Liver (tissue), 9 donors: Measurements from ENCODE around the gene CRISPLD2. TPM values are rescaled to one million over a fixed set of nuclear protein-coding genes. Genes with fewer than 3 reads are reported as not detected.

Experiments
- DNase-seq: peaks from one replicate; pipeline ENCODE4 v3.0.0-alpha.2; 2017; ENCODE audit warnings: low spot score
- H3K27ac ChIP-seq, 2 donors: one replicate each; pipeline ENCODE4 v1.7.0; 2013; ENCODE audit warnings: inconsistent platforms in 2 of 2, low read length in 2 of 2, control low read depth in 1 of 2, low read depth in 1 of 2, mild to moderate bottlenecking in 1 of 2
- H3K27me3 ChIP-seq, 4 donors: one replicate each; pipeline versions ENCODE4 v1.6.1 to v1.7.0; 2013; ENCODE audit warnings: low read length in 3 of 4, inconsistent platforms in 1 of 4, mild to moderate bottlenecking in 1 of 4, moderate library complexity in 1 of 4; ENCODE audit not compliant: control insufficient read depth in 4 of 4, insufficient read depth in 4 of 4
- H3K36me3 ChIP-seq, 4 donors: one replicate each; pipeline versions ENCODE4 v1.6.1 to v1.7.0; 2013; ENCODE audit warnings: low read length in 3 of 4, mild to moderate bottlenecking in 3 of 4, low read depth in 1 of 4, moderate library complexity in 1 of 4; ENCODE audit not compliant: control insufficient read depth in 4 of 4, insufficient read depth in 3 of 4
- H3K4me1 ChIP-seq, 4 donors: one replicate each; pipeline versions ENCODE4 v1.6.1 to v1.7.0; 2013; ENCODE audit warnings: low read length in 3 of 4, mild to moderate bottlenecking in 3 of 4, moderate library complexity in 1 of 4; ENCODE audit not compliant: control insufficient read depth in 4 of 4, insufficient read depth in 4 of 4
- H3K4me3 ChIP-seq, 3 donors: one replicate each; pipeline versions ENCODE4 v1.6.1 to v1.7.0; 2013; ENCODE audit warnings: low read length in 3 of 3, control low read depth in 1 of 3, low read depth in 1 of 3, mild to moderate bottlenecking in 1 of 3
- H3K9ac ChIP-seq, 2 donors: one replicate each; pipeline ENCODE4 v1.7.0; 2013; ENCODE audit warnings: low read length in 2 of 2, mild to moderate bottlenecking in 2 of 2, moderate library complexity in 2 of 2, control low read depth in 1 of 2, low read depth in 1 of 2
- H3K9me3 ChIP-seq, 4 donors: one replicate each; pipeline versions ENCODE4 v1.6.1 to v1.7.0; 2013; ENCODE audit warnings: low read length in 3 of 4; ENCODE audit not compliant: control insufficient read depth in 4 of 4
- CTCF ChIP-seq: fragments of 150-350 bp; IDR thresholded peaks from 2 replicates; pipeline ENCODE4 v1.5.1; 2017; ENCODE audit warnings: improper control_type of control experiment, low read depth, low read length; ENCODE audit not compliant: missing input control
- FOXA1 ChIP-seq: IDR thresholded peaks from 2 replicates; pipeline ENCODE4 v1.6.1; 2016; ENCODE audit warnings: antibody characterized with exemption
- GABPA ChIP-seq, 2 donors: IDR thresholded peaks in 1 of 2; conservative IDR thresholded peaks in 1 of 2; 2 replicates each; pipeline ENCODE4 v1.6.1; 2016; ENCODE audit warnings: antibody characterized with exemption in 2 of 2, mild to moderate bottlenecking in 1 of 2, moderate library complexity in 1 of 2
- HNF4A ChIP-seq, 2 donors: conservative IDR thresholded peaks; 2 replicates each; pipeline ENCODE4 v1.6.1; 2016; ENCODE audit warnings: antibody characterized with exemption in 2 of 2, mild to moderate bottlenecking in 2 of 2
- NR2F2 ChIP-seq: IDR thresholded peaks from 2 replicates; pipeline ENCODE4 v1.6.1; 2016; ENCODE audit warnings: antibody characterized with exemption
- RAD21 ChIP-seq, 2 donors: IDR thresholded peaks; 2 replicates each; pipeline ENCODE4 v1.6.1; 2016; ENCODE audit warnings: antibody characterized with exemption in 2 of 2, mild to moderate bottlenecking in 2 of 2
- REST ChIP-seq: IDR thresholded peaks from 2 replicates; pipeline ENCODE4 v1.6.1; 2016; ENCODE audit warnings: antibody characterized with exemption, mild to moderate bottlenecking
- RXRA ChIP-seq, 2 donors: IDR thresholded peaks; 2 replicates each; pipeline ENCODE4 v1.6.1; 2017 to 2018; ENCODE audit warnings: antibody characterized with exemption in 2 of 2, mild to moderate bottlenecking in 1 of 2
- SP1 ChIP-seq: IDR thresholded peaks from 2 replicates; pipeline ENCODE4 v1.6.1; 2018; ENCODE audit warnings: antibody characterized with exemption, mild to moderate bottlenecking
- YY1 ChIP-seq: IDR thresholded peaks from 2 replicates; pipeline ENCODE4 v1.6.1; 2016; ENCODE audit warnings: antibody characterized with exemption, mild to moderate bottlenecking
- ZBTB33 ChIP-seq: IDR thresholded peaks from 2 replicates; pipeline ENCODE4 v1.6.1; 2016; ENCODE audit warnings: antibody characterized with exemption
- WGBS: extraction: QIAGEN DNeasy Blood & Tissue Kit; methylation state at CpG from one replicate; pipeline ENCODE4 v1.1.7; 2013; 5-methylcytosine and 5-hydroxymethylcytosine counted together
- polyA plus RNA-seq, 2 donors: library from polyadenylated mRNA; stranded (reverse) in 1 of 2; unstranded in 1 of 2; fragments of 200-250 nt in 1 of 2; fragments of >200 nt in 1 of 2; fragmentation: Nextera tagmentation in 1 of 2; extraction: Ambion mirVana in 1 of 2; gene quantifications; one replicate each; pipeline versions ENCODE4 v1.2.1 to v1.2.3, GENCODE V29; 2013 to 2015
- total RNA-seq, 2 donors: library from RNA; depleted of rRNA; stranded (reverse); fragments of >200 nt; gene quantifications; one replicate each; pipeline ENCODE4 v1.2.3, GENCODE V29; 2014
- donor health status: healthy.
- donor health status: healthy.
- donor health status: healthy.
- donor health status: healthy.
- donor health status: healthy.

CRISPLD2 gene
- total and polyA plus RNA-seq, 4 donors: 2.6 to 14.8 (median 4.1) TPM

GRCh38 chr16:84947022-84947421, 127.2 kb downstream of the CRISPLD2 start:
- Histone ChIP-seq H3K9ac (no peak overlapping the region), H3K27ac (no peak overlapping the region), H3K9me3 (no peaks in the 10 kb centered on the region), H3K4me1 (peaks cover 0 to 15% (median 4%) of the 10 kb centered on the region in 4 donors), H3K27me3 (no peaks in the 10 kb centered on the region), H3K4me3 (no peak overlapping the region), H3K36me3 (no peaks in the 10 kb centered on the region)
- DNase-seq: no peak
- TF ChIP-seq FOXA1 (no peak), NR2F2 (no peak), YY1 (no peak), HNF4A (conservative IDR thresholded peaks at IDR 0.05) (no peak), RAD21 (IDR thresholded peaks at IDR 0.05) (no peak), GABPA (IDR thresholded peaks at IDR 0.05 in 1 of 2, conservative IDR thresholded peaks at IDR 0.05 in 1 of 2) (no peak), ZBTB33 (no peak), CTCF (no peak)
- 65% methylated on average over 9 of the region's 9 CpGs for WGBS

GRCh38 chr16:84947996-84948850, 128.4 kb downstream of the CRISPLD2 start:
- peaks cover 0 to 22% (median 7%) of the 10 kb centered on the region in 4 donors for H3K4me1 ChIP-seq
- peak; percentile 68 for DNase-seq
- H3K36me3 ChIP-seq: no peaks in the 10 kb centered on the region
- H3K27ac ChIP-seq: peak overlapping the region in 1 of 2 donors; percentile 56
- no peak overlapping the region for H3K4me3 ChIP-seq
- peak overlapping the region in 1 of 2 donors; percentile 31 for H3K9ac ChIP-seq
- WGBS: 50% methylated on average over 27 of the region's 27 CpGs
- no peaks in the 10 kb centered on the region for H3K9me3 ChIP-seq
- no peaks in the 10 kb centered on the region for H3K27me3 ChIP-seq
- TF ChIP-seq SP1 (peak; percentile 63), RXRA (IDR thresholded peaks at IDR 0.05) (peak; percentile 59 to 61), HNF4A (conservative IDR thresholded peaks at IDR 0.05) (peak; percentile 60 to 75), REST (no peak)
